Globus pallidus (tissue), 1 donor: ENCODE results near the gene IGFBP1.

Source experiments
- DNase-seq: peaks from one replicate; pipeline ENCODE4 v3.0.0-alpha.2; 2015; ENCODE audit warnings: low spot score

The IGFBP1 gene

GRCh38 chr7:45881280-45881758, 7.0 kb upstream of the IGFBP1 start:
- DNase-seq, result no peak

DNA sequence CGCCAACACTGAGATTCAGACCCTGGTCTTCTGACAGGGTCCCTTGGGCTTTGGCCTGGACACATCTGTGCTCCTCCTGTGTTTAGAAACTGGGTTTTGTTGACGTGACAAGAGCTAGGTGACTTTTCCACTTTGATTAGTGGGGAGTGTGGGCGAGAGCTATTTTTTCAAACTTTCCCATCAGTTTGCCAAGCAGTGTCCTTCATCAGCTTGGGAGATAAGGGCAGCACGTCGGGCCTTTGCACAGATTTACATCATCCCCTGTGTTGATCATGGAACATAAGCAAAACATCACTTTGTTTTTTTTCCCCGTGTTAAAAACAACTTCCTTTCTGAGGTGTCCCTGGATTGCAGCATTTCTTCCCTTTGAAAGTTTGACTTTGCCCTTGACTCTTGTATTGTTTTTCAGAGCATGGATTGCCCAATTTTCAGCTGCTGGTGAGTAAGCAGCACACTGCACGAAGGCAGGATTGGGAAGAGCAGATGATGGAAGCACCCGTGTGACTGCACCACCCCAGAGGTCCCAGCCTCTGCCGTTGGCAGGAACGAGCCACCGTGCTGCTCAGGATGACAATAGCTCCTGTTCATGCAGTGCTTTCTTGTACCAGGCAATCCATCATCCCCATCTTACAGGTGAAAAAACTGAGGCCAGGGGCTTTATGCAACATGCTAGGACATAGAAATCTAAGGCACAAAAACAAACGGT, 6.4 kb upstream of the IGFBP1 start:
- no peak for DNase-seq

DNA sequence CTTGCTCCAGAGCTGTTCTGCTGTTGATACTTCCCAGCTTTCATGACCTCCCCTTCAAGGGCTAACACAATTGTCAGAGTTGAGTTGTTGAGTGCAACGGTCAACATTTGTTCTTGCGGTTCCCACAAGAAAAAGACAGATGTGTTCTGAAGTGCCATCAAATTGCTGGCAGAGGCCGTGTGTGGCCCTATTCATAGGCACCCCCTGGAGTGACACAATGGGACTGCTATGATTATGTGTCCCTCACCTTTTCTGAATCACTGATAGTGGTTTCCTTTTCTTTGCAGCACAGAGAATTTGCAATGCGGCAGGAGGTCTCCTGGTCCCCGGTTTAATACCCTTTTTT, 5.8 kb upstream of the IGFBP1 start:
- DNase-seq, result no peak

- no peak for DNase-seq
These were observed 4.2 kb upstream of the IGFBP1 start for GRCh38 chr7:45884136-45884535.

DNA sequence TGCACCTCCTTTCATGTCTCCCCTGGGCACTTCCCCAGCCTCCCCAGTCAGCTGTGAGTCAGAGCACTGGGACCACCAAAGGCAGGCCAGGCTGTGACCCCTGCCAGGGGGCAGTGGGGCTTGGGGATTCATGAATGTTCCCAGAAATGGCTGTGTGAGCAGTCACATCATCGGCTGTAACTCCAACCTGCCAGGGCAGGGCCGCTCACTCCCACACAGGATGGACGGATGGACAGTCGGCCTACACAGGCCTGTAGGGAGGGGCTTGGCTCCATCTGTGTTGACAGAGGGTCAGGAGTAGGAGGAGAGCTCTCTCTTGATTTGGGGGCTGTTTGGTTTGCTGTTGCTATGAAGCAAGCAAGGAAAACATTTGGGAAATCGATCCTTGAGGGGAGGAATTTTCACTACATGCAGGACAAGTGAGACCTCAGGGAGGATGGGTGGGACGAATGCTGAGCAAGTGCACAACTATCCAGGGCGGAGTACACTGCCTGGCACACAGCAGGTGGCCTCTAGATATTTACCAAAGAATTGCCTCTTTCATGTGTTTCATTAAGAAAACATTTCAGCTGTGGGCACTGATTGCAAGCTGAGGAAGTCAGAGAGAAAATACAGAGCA, 2.9 kb upstream of the IGFBP1 start:
- DNase-seq, result no peak

- DNase-seq, result no peak
These were observed 1.2 kb upstream of the IGFBP1 start for GRCh38 chr7:45886931-45887667.

- DNase-seq, result no peak
These were observed 692 bp downstream of the IGFBP1 start for GRCh38 chr7:45888993-45889366.

DNA sequence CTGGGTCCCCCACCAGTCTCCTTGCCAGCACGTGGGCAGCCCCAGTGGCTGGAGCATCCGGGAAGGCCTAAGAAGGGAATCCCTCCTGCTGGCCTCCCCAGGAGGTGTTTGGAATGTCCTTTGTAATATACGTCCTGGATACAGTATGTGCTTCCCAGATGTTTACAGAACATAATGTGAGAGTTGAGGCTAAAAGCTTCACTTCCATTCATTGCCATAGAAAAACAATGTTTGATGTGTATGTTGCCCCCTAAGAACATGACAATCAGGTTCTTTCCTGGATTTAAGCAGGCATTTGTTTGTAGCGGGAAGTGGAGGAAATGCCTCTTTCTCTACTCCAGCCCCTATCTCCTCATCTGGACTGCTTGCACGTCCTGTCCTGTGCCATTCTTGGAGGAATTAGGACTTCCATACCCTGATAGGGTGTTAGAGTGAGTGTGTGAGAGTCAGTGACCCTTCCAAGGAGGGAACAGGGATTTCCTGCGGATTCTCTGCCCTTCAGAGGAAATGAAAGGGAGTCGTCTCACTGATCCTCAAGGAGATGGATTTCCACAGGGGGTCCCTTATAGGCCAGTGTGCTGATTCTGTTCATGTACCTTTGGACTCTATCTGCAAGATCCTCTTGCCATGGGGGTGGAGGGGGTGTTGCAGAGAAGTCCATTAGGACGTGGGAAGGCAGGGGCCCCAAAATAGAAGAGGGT, 1.2 kb downstream of the IGFBP1 start:
- DNase-seq, result no peak

- no peak for DNase-seq
These were observed 2.0 kb downstream of the IGFBP1 start for GRCh38 chr7:45890125-45890901.

- DNase-seq, result peak; percentile 24
These were observed 2.7 kb downstream of the IGFBP1 start for GRCh38 chr7:45890902-45891461.

DNA sequence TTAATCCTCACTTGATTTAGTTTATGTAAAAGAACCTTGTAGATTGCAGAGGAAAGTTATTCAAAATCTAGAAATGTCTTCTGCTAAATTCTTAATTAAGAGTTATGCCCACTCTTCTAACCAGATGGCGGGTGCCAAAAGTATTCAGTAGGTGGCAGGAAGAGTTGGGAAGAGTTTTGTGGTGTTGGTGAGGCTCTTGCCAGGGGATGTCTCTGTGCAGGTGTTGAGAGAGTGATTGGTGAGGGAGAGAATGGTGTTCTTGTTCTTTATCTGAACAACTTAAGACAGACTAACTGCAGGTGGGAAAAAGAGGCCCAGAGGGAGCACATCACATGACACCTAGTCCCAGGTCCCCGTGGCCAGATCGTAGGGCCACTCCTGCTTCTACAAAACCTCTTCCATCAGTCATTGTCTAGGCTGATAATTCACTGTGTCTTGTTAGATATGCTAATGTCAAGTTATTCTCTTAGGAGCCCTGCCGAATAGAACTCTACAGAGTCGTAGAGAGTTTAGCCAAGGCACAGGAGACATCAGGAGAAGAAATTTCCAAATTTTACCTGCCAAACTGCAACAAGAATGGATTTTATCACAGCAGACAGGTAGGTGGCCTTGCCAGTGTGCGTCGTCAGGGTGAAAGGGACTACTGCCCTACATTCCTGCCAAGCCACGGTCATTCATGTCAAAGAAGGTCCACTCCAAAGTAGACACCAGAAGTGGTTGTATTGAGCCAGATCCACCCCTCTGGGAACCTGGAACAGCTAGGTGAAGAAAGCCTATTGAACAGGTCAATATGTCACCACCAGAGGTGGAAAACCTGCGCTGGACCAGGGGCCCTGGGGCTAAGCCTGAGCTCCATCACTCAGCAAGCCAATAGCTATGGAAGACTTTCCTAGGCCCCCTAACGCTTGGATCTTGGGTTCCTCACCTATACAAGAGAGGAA, 3.4 kb downstream of the IGFBP1 start:
- no peak for DNase-seq

GRCh38 chr7:45892407-45893035, 4.2 kb downstream of the IGFBP1 start:
- DNase-seq, result no peak

DNA sequence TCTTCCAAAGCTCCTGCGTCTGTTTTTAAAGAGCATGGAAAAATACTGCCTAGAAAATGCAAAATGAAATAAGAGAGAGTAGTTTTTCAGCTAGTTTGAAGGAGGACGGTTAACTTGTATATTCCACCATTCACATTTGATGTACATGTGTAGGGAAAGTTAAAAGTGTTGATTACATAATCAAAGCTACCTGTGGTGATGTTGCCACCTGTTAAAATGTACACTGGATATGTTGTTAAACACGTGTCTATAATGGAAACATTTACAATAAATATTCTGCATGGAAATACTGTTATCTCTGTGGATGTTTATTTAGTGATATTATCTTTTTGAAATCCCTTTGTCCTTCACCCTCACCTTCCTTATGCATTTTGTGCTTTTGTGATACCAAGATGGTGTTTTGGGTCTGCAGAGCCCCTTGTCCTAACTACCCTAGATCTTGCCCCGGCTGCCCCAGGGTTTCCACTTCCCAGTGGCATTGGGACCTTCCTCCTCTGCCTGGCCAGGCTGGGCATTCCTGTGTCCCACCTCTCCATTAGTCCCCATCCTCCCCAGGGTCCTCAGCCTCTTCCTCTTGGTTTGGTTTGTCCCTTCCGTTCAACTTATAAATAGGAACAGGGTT, 5.2 kb downstream of the IGFBP1 start:
- no peak for DNase-seq

DNA sequence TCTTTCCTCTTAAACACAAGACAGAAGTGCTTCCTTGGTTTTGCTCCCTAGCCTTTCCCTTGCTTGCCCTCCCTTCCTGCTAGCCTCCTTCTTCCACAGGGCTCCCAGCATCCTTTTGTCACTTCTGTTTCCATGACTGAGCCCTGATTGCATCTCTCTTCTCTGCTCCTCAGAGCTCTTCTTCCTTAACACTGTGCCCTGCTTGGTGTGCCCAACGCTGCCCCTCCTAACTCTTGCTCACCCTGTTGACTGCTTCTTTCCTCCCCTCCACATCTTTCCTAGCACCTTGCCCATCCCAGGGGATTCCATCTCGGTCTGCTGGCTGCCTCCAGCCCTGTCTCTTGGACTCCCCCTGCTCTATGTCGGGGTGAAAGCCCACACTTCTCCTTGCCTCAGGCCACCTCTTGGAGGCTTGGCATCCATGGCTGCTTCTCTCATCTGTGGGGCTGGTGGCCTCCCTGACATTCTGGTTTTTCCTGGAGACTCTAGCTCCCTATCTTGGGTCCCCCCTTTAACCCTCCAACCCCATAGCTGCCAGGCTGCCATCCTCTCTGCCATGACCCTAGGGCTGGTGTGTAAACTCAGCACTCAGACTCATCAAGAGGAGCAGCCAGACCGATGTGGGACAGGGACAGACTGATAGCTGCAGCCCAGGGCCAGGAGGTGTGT, 5.8 kb downstream of the IGFBP1 start:
- no peak for DNase-seq

GRCh38 chr7:45894665-45895062, 6.4 kb downstream of the IGFBP1 start:
- no peak for DNase-seq

GRCh38 chr7:45897042-45897690, 8.9 kb downstream of the IGFBP1 start:
- no peak for DNase-seq

DNA sequence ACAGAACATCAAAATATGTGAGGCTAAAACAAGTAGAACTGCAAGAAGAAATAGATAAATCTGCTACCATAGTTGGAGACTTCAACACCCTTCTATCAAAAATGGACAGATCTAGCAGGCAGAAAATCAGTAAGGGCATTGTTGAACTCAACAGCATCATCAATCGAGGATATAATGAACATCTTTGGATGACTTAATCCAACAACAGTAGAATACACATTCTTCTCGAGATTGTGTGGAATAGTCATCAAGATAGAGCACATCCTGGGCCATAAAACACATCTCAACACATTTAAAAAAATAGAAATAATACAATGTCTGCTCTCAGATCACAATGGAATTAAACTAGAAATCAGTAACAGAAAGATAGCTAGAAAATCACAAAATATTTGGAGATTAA, 9.9 kb downstream of the IGFBP1 start:
- no peak for DNase-seq

GRCh38 chr7:45901566-45901965, 13.3 kb downstream of the IGFBP1 start:
- DNase-seq, result no peak
